ENCODE data around the gene GRWD1. TPM values are rescaled to one million over a fixed set of nuclear protein-coding genes. Genes with fewer than 3 reads are reported as not detected.

GRWD1 gene
- total RNA-seq, 1 donor from 2014 or later: 15.7 TPM

DNA sequence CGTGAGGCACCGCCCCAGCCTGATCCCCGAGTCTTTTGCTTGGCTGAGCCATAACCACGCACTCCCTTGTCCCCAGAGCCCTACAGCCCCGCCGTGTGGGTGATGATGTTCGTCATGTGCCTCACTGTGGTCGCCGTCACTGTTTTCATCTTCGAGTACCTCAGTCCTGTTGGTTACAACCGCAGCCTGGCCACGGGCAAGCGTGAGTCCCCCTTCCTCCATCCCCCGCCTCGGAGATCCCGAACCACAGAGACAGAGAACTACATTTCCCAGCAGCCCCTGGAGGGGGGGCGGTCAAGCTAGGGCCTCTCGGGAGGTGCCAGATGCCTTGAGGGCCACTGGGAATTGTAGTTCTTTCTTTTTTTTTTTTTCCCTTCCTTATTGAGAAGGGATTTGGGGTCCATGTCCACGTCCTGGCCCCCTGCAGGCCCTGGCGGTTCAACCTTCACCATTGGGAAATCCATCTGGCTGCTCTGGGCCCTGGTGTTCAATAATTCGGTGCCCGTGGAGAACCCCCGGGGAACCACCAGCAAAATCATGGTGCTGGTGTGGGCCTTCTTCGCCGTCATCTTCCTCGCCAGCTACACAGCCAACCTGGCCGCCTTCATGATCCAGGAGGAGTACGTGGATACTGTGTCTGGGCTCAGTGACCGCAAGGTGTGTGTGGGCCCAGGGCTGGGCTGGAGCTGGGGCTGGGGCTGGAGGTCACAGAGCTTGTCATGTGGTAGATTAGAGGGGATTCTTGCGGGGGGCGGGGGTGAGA is 26.4 kb upstream of the GRWD1 start:
- peak; percentile 52 for DNase-seq
- intact Hi-C loops (cut with micrococcal nuclease): no loop called here
- ATAC-seq: peak; percentile 30

GRCh38 chr19:48421548-48421947 is 24.2 kb upstream of the GRWD1 start:
- DNase-seq (no peak), ATAC-seq (no peak)
- intact Hi-C loops (cut with micrococcal nuclease): no loop called here

DNA sequence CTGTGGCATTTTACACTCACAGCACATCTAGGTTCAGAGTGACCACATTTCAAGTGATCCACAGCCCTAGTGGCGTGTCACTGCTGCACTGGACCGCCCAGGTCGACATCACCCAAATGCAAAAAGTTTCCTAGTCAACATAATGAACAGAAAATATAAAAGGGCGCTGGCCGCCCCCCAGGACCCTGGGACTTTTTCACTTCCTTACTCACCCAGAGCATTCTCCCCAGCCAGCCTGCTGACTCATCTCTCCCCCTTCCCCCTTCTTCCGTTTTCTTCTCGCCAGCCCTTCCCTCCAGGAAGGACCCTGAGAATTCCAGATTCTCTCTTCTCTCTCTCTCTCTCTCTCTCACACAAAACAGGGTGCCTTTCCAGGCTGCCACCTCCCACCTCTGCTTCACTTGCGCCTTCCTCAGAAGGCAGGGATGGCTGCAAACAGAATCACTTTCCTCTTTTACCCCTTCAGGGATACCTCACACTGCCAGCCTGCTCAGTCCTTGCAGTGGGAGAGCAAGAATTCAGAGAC is 21.0 kb upstream of the GRWD1 start:
- intact Hi-C loops (cut with micrococcal nuclease): no loop called here
- DNase-seq: no peak
- peak; percentile 43 for ATAC-seq

GRCh38 chr19:48428670-48429069 is 17.1 kb upstream of the GRWD1 start:
- intact Hi-C loops (cut with micrococcal nuclease): no loop called here
- ATAC-seq (no peak), DNase-seq (no peak)

DNA sequence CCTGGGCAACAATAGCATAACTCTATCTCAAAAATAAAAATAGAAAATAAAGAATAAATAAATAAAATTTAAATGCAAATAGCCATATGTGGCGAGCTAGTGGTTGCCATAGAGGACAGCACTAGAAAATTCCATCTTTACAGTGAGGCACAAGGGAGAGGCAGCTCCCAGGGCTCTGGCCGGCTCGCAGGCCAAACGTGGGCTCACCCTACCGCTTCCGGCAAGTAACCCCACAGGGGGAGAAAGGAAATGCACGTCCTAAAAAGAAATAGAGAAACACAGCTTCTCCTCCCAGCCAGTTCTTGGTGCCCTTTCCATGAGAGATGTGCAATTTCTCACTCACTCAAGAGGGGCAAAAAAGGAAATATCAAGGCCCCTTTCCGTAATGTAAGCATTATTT is 12.4 kb upstream of the GRWD1 start:
- DNase-seq (no peak), ATAC-seq (no peak)
- intact Hi-C loops (cut with micrococcal nuclease): no loop called here

DNA sequence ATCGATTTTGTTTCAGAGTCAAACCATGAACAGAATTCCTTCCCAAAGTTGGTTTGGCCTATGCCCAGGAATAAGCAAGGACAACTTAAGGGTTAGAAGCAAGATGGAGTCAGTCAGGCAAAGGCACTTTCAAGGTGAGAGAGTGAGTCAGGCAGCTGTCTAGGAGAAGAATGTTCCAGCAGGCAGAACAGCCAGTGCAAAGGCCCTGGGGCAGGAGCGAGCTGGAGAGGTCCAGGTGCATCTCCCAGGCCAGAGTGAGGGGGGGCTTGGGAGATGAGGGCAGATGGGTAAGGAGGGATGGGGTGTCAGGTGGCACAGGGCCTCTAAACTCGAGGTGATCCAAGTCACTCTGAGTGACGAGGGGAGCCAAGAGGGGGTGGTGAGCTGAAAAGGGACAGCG is 9.2 kb upstream of the GRWD1 start:
- intact Hi-C loops (cut with micrococcal nuclease): no loop called here
- ATAC-seq: no peak
- no peak for DNase-seq

- DNase-seq (no peak), ATAC-seq (no peak)
- intact Hi-C loops (cut with micrococcal nuclease): no loop called here
Measured at GRCh38 chr19:48441360-48442050, 4.3 kb upstream of the GRWD1 start.

- intact Hi-C loops (cut with micrococcal nuclease): no loop called here
- no peak for ATAC-seq
- DNase-seq: no peak
Measured at GRCh38 chr19:48442116-48443035, 3.4 kb upstream of the GRWD1 start.

GRCh38 chr19:48443256-48443655 is 2.5 kb upstream of the GRWD1 start:
- DNase-seq (no peak), ATAC-seq (no peak)
- intact Hi-C loops (cut with micrococcal nuclease): no loop called here

DNA sequence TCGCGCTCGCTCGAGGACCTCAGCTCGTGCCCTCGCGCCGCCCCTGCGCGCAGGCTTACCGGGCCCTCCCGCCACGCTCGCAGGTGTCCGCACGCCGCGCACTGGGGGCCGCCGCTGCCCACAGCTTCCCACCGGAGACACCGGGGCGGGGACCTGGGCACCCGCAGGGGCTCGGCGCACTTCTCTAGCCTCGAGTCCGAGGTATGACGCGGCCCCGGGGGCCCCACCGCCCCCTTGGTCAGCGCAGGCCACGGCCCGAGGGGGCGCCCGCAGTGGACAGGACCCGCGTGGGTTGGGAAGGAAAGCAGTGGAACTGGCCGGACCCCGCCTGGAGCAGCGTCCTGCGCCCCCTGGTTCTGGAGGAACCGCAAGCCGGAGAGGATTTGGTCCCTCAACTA is 2.1 kb upstream of the GRWD1 start:
- intact Hi-C loops (cut with micrococcal nuclease): no loop called here
- ATAC-seq (no peak), DNase-seq (no peak)

DNA sequence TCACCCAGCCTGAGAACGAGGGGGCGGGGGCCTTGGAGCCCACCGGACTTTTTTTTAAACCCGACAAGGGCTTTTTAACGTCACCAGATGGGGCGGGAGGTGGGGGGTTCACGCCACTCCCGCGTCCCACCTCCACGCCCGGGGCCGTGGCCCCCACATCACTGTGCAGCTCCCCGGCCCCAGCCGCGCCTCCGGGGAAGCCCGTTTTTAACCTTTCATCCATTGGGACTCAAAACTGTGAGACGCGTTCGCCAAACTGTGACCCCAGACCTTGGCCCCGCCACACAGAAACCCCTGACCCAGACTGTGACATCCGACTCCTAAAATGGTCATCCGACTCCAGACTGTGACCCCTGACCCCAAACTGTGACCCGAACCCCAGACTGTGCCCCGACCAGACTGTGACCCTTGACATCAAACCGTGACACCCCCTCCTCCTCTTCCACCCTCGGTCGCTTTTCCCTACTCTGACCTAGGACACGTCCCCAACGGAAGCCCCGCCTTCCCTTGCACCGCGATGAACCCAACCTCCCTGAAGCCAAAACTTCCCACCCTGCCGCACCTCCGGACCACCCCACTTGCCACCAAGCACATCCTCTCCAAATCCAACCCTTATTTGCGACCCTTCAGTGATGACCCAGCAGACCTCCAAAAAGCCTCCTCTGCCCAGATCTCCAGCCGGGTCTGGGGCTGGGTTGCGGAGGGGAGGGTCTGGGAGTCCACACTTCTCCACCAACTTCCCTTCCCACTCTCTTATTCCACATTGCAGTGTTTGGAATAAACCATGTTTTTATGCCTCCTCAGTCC is 1.5 kb upstream of the GRWD1 start:
- ATAC-seq: no peak
- intact Hi-C loops (cut with micrococcal nuclease): no loop called here
- DNase-seq: no peak

- DNase-seq (no peak), ATAC-seq (no peak)
- intact Hi-C loops (cut with micrococcal nuclease): no loop called here
Measured at GRCh38 chr19:48444936-48445200, 915 bp upstream of the GRWD1 start.

- intact Hi-C loops (cut with micrococcal nuclease): no loop called here
- ATAC-seq (peak; percentile 79), DNase-seq (no peak)
Measured at GRCh38 chr19:48445256-48445605, 552 bp upstream of the GRWD1 start.

- DNase-seq (no peak), ATAC-seq (no peak)
- intact Hi-C loops (cut with micrococcal nuclease): no loop called here
Measured at GRCh38 chr19:48446579-48446978, 796 bp downstream of the GRWD1 start.

GRCh38 chr19:48448563-48448962 is 2.8 kb downstream of the GRWD1 start:
- no peak for DNase-seq
- intact Hi-C loops (cut with micrococcal nuclease): no loop called here
- ATAC-seq: no peak

GRCh38 chr19:48450441-48450840 is 4.7 kb downstream of the GRWD1 start:
- intact Hi-C loops (cut with micrococcal nuclease): no loop called here
- DNase-seq: no peak
- ATAC-seq: no peak

DNA sequence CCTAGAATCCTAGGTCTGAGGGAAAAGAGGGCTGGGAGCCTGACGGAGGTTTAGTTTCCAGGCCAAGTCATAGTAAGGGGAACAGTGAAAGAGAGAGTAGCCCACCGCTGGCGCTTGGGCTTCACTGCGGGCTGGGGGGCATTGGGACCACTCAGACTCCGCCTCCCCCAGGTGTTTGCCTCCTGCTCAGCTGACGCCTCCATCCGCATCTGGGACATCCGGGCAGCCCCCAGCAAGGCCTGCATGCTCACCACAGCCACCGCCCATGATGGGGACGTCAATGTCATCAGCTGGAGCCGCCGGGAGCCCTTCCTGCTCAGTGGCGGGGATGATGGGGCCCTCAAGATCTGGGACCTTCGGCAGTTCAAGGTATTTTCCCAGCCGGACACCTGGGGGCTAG is 5.1 kb downstream of the GRWD1 start:
- intact Hi-C loops (cut with micrococcal nuclease): no loop called here
- DNase-seq (no peak), ATAC-seq (no peak)

DNA sequence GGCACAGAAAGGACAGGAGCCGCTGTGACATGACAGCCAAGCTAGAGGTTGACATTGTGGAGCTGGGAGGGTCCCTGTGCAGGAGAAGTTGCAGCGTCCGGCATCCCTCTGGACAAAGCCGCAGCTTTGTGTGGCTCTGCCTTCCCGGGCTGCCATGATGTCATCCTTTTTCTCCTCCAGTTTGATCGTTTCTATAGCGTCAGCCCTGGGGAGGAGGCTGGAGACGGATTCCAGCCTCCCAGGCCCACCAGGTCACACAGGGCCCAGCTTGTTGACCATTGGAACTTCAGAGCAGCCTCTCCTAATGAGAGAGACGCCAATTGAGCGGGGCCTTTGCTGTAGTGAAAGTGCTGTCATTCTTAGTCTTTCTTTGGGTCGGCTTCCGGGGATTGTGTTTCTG is 5.8 kb downstream of the GRWD1 start:
- intact Hi-C loops (cut with micrococcal nuclease): no loop called here
- DNase-seq: no peak
- ATAC-seq: no peak

Data from left ventricle myocardium superior (tissue), 1 donor.